RWPE1 (cell line): ENCODE data around the gene NUDT3.

Experiments used
- CTCF ChIA-PET: fragments of 350-600 bp; sonication (Branson Sonifier 250); formaldehyde crosslinking; extraction: SDS; loops from one replicate; lab custom pipeline; 2021; lab: Yijun Ruan, JAX
- POLR2A ChIA-PET: fragments of 400-600 bp; formaldehyde crosslinking; extraction: SDS; loops from one replicate; lab custom pipeline; 2020; ENCODE audit warnings: antibody characterized with exemption; ENCODE audit not compliant: low non-redundant PET; lab: Yijun Ruan, JAX
- DNase-seq: peaks from one replicate; pipeline ENCODE4 v3.0.0; 2012; ENCODE audit warnings: low spot score
- H3K27ac ChIP-seq: fragments of 450-650 bp; 2 replicates; pipeline ENCODE4 v1.5.1; 2017
- TF ChIP-seq, protein P1 (sequence below): fragments of 450-650 bp; conservative IDR thresholded peaks from 2 replicates; pipeline ENCODE4 v1.5.1; 2017; ENCODE audit warnings: low read depth, mild to moderate bottlenecking

NUDT3 gene

DNA sequence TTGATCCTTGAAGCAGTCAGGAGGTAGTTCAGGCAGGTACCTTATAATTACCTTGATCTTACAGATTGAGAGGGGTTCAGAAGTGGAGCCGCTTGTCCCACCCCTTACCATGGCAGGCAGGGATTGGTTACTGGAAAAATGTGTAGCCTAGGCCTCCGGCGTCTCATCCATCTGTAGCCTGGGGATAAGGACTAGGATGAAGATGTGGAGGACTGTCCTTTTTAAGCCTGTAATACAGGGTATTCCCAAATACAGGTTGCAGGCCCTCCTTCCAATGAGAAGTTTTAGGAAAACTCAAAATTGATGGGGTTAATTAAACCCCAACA lies 153.0 kb downstream of the NUDT3 start:
- TF ChIP-seq, protein P1, sequence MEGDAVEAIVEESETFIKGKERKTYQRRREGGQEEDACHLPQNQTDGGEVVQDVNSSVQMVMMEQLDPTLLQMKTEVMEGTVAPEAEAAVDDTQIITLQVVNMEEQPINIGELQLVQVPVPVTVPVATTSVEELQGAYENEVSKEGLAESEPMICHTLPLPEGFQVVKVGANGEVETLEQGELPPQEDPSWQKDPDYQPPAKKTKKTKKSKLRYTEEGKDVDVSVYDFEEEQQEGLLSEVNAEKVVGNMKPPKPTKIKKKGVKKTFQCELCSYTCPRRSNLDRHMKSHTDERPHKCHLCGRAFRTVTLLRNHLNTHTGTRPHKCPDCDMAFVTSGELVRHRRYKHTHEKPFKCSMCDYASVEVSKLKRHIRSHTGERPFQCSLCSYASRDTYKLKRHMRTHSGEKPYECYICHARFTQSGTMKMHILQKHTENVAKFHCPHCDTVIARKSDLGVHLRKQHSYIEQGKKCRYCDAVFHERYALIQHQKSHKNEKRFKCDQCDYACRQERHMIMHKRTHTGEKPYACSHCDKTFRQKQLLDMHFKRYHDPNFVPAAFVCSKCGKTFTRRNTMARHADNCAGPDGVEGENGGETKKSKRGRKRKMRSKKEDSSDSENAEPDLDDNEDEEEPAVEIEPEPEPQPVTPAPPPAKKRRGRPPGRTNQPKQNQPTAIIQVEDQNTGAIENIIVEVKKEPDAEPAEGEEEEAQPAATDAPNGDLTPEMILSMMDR = no peak
- CTCF ChIA-PET = no interaction called here
- no peak overlapping the region; the same call in 1 of the 2 replicates for H3K27ac ChIP-seq
- no peak for DNase-seq
- POLR2A ChIA-PET = no interaction called here

DNA sequence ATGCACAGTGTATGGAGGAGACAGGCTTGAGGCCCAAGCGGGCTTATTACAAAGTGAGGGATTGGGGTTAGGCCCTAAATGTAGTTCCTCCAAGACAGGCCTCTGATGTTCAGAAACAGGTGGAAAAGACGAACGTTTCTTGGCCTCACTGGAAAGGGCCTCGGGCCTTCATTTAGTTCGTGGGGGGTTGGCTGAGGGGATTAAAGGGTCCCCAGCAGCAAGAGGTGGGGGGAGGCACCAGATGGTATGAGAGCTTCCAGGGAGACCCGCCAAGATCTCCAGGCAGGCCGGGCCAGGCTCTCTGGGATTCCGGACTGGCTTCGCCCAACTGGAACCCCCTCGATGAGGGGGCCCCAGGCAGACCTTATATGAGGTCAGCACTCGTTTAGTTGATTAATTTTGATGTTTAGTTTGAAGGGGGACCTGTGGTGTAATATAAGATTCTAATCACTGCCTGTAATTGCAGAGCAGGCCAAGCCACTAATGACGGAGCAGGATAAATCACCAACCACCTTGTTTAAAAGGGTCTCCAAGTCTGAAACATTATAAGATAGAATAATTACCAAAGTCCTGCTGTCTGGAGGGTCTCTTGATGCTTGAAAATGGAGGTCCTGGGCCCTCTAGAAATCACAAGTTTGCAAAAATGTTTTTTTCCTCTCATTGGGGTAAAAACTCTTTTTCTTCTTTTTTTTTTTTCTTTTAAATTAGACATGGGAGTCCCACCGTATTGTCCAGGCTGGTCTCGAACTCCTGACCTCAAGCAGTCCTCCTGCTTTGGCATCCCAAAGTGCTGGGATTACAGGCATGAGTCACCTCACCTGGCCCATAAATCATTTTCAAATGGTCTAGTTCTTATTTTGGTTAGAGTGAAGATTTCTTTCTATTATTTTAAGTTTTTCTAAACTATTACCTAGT lies 153.6 kb downstream of the NUDT3 start:
- peak overlapping the region; percentile 88 for H3K27ac ChIP-seq
- no peak for DNase-seq
- ChIA-PET POLR2A (no interaction called here), CTCF (interaction anchor here (0.7 to 1.1 kb wide), 2 partner anchors 8 to 127 kb away, joined by 3 to 5 read pairs; no protein-coding TSS in a partner anchor)
- TF ChIP-seq, protein P1 = no peak

DNA sequence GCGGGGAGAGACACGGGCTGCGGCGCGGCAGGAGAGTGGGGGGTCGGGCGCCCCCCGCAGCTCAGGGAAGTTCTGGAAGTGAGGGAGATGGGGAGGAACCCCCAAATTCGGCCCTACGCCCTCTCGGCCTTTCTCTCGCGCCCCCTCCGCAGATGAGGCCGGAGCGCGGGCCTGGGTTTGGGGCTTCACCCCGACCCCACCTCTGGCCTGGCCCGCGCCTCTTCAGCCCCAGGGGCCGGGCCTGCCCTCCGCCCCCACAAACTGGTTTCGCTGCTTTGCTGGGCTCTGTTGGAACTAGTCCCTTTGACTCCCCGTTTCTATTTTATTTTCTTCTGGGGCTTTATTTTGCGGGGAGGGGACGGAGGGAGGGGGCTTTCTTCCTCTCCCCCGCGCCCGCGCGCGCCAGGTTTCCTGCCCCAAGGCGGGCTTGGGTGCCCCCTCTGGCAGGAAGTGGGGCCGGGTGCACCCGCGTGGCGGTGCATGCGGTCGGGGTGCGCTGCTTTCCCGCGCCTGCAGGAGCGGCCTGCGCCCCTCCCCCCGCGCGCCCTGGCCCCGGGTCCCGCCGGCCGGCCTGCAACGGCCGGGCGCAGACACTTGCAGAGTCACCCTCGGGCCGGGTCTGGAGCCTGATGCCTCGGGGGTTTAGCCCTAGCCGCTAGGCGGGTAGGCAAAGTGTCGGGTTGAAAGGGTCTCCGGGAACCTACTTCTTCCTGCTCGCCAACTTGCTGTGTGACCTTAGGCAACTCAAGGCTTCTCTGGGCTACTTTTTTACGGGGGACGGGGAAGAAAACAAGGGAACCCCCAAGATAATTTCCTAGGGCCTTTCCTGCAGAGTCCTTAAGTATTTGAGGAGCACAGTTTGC lies 154.5 kb downstream of the NUDT3 start:
- TF ChIP-seq, protein P1 = peak; percentile 32
- POLR2A ChIA-PET = no interaction called here
- CTCF ChIA-PET = interaction anchor here (1.1 to 1.4 kb wide), 3 partner anchors 9 to 75 kb away, joined by 5 to 7 read pairs (median 6); no protein-coding TSS in a partner anchor
- DNase-seq = no peak
- H3K27ac ChIP-seq = peak overlapping the region; percentile 88

DNA sequence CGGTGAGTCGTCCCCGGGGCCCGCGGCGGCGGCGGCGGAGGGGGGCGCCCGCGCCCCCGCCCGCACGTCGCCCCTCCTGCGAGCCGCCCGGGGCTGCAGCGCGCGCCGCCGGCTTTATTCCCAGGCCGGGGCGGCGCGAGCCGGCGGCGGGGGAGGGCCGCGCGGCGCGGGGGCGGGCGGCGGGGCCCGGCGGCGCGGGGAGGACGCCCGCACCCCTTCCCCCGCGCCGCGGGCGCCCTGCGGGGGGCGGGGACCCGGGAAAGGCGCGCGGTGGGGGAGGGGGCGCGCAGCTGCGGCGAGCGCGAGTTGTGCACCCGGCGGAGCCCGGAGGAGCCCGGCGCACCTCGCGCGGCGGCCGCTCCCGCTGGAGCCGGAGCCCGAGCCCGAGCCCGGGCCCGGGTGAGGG lies 155.2 kb downstream of the NUDT3 start:
- DNase-seq = no peak
- ChIA-PET CTCF (interaction anchor here (1.2 to 1.4 kb wide), 2 partner anchors 12 to 74 kb away, joined by 6 to 7 read pairs; no protein-coding TSS in a partner anchor), POLR2A (interaction anchor here (0.5 to 1.3 kb wide), 6 partner anchors 11 to 188 kb away, joined by 3 to 13 read pairs (median 4); no protein-coding TSS in a partner anchor)
- TF ChIP-seq, protein P1 = no peak
- H3K27ac ChIP-seq = peak overlapping the region; percentile 88

DNA sequence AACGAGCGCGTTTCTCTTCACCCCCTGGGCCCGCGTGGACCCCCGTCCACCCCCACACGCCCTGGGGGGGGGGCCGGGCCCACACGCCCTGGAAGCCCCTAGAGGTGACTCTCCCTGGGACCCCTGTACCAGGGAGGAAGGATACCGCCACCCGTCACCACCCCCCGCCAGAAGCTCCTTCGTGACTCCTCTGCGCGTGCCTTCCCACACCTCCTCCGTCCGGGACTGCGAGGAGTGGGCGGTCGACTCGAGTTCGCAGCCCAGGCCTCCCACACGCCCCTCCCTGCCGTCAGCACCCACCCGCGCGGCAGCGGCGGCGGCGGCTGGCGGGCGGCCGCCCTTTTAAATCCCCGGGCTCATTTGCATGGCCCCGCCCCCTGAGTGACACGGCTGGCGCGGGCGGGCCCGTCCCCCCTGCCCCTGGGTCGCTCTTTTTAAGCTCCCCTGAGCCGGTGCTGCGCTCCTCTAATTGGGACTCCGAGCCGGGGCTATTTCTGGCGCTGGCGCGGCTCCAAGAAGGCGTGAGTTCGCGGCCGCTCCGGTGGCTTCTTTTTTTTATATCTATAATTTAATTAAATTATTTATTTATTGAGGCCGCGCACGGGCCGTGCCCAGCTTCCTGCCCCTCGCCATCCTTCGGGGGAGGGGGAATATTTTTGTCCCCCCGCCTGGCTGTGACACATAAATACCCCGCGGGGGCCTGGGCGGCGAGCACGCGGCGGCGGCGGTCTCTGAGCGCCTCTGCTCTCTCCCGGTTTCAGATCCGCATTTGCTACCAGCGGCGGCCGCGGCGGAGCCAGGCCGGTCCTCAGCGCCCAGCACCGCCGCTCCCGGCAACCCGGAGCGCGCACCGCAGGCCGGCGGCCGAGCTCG lies 155.8 kb downstream of the NUDT3 start, which contains the start of gene HMGA1:
HMGA1 (plus strand) TSS at position 431 of the 873 bp plus-strand sequence. CDS start 3,908 bp downstream, outside the sequence.
- peak; percentile 85 for DNase-seq
- TF ChIP-seq, protein P1 = no peak
- CTCF ChIA-PET = interaction anchor here (0.6 to 1.4 kb wide), 5 partner anchors 13 to 1835 kb away, joined by 3 to 7 read pairs (median 5); no protein-coding TSS in a partner anchor
- H3K27ac ChIP-seq = peak within 1 kb of the TSS; percentile 88
- POLR2A ChIA-PET = interaction anchor here (0.5 to 1.3 kb wide), 7 partner anchors 10 to 188 kb away, joined by 3 to 13 read pairs (median 4); no protein-coding TSS in a partner anchor
